T-helper 17 cell (primary cell): ENCODE data around the gene TMEM87A. TPM values are rescaled to one million over a fixed set of nuclear protein-coding genes. Genes with fewer than 3 reads are reported as not detected.

Experiments used
- ATAC-seq: fragments of 150-1000 bp; cut with Tn5 transposase; 2 replicates; pipeline ENCODE4 v1.10.0; 2021; ENCODE audit warnings: mild to moderate bottlenecking, moderate library complexity
- DNase-seq, 3 donors: peaks; one replicate each; pipeline versions ENCODE4 v3.0.0 to v3.0.0-alpha.2; 2020 to 2021
- H3K9me3 ChIP-seq: one replicate; pipeline ENCODE4 v1.7.0; 2013; ENCODE audit warnings: low read length, mild to moderate bottlenecking; ENCODE audit not compliant: control insufficient read depth, poor library complexity, severe bottlenecking
- H3K27ac Mint-ChIP-seq: one replicate; pipeline ENCODE4 v1.8.0; 2022; ENCODE audit warnings: mild to moderate bottlenecking, moderate library complexity, mixed read lengths
- H3K27me3 Mint-ChIP-seq: one replicate; pipeline ENCODE4 v1.8.0; 2022; ENCODE audit warnings: mixed read lengths
- H3K36me3 Mint-ChIP-seq: one replicate; pipeline ENCODE4 v1.8.0; 2022; ENCODE audit warnings: low read depth, mixed read lengths
- H3K4me1 Mint-ChIP-seq: one replicate; pipeline ENCODE4 v1.8.0; 2022; ENCODE audit warnings: mild to moderate bottlenecking, mixed read lengths
- H3K4me3 Mint-ChIP-seq: one replicate; pipeline ENCODE4 v1.8.0; 2022; ENCODE audit warnings: mild to moderate bottlenecking, moderate library complexity, mixed read lengths
- total RNA-seq, 4 donors: library from RNA in 2 of 4; stranded (reverse) in 2 of 4; gene quantifications; one replicate each; pipeline ENCODE4 v1.2.3 and lab custom pipeline; 2022 to 2026

The TMEM87A gene
- total RNA-seq, 2 donors from 2014 or later: 54.7 to 66.5 TPM

DNA sequence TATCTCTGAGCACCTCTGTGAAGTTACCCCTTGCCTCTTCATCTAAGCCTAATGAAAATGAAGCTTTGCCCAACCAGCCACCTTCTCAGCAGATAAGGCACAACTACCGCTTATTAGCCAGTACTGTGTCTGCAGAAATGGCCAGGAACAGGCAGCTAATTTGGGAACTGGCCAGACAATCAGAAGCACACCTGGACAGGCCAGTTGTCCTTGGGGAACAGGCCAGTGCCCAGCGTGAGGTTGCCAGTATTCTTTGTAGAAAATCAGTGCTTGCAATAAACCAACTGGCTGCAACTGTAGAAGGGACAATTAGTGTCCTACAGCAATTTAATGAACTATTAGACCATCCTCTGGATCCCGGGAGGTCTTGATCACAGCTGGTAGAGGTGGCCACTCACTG, 10.4 kb upstream of the TMEM87A start:
- DNase-seq (no peak), ATAC-seq (no peak)
- no peaks in the 10 kb centered on the region for H3K27me3 Mint-ChIP-seq
- no peaks in the 10 kb centered on the region for H3K4me1 Mint-ChIP-seq
- H3K9me3 ChIP-seq: no peaks in the 10 kb centered on the region
- H3K27ac Mint-ChIP-seq: no peak overlapping the region
- H3K36me3 Mint-ChIP-seq: peaks cover 9% of the 10 kb centered on the region
- no peak overlapping the region for H3K4me3 Mint-ChIP-seq

DNA sequence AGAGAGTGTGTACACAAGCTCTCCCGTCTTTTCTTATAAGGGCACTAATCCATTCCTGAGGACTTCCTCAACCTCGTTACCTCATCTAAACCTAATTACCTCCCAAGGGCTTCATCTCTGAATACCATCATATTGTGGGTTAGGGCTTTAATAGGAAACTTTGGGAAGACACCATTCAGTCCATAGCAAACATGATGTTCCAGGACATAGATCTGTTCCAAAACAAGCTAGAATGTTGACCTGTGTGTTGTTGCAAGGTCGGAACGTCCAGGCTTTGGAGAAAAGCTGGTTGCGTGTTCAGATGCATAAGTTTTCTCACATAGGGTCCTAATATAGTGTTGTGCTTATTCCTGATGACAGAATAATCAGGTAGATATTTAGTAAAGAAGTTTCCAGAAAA, 9.7 kb upstream of the TMEM87A start:
- no peak for DNase-seq
- no peaks in the 10 kb centered on the region for H3K27me3 Mint-ChIP-seq
- no peak for ATAC-seq
- peaks cover 9% of the 10 kb centered on the region for H3K36me3 Mint-ChIP-seq
- H3K9me3 ChIP-seq: no peaks in the 10 kb centered on the region
- H3K4me3 Mint-ChIP-seq: no peak overlapping the region
- H3K4me1 Mint-ChIP-seq: no peaks in the 10 kb centered on the region
- no peak overlapping the region for H3K27ac Mint-ChIP-seq

DNA sequence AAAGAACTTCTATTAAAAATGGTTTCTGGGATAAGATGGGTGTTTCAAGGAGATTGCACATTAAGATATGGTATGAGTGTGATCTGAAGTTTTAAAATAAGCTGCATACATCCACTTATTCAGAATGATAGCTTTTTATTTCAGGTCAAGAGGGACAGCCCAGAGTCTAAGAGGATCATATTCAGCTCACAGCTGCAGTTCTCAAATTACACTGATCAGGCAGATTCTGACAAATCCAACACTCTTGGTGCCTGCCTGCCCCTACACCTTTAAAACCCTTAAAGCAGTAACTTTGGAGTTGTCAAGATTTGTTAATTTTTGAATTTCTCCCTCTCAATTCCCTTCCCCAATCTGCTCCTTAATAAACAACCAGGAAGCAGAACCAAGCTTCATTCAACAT, 9.1 kb upstream of the TMEM87A start:
- no peaks in the 10 kb centered on the region for H3K4me1 Mint-ChIP-seq
- DNase-seq (no peak), ATAC-seq (no peak)
- no peaks in the 10 kb centered on the region for H3K9me3 ChIP-seq
- no peak overlapping the region for H3K27ac Mint-ChIP-seq
- no peaks in the 10 kb centered on the region for H3K27me3 Mint-ChIP-seq
- no peak overlapping the region for H3K4me3 Mint-ChIP-seq
- peaks cover 9% of the 10 kb centered on the region for H3K36me3 Mint-ChIP-seq

DNA sequence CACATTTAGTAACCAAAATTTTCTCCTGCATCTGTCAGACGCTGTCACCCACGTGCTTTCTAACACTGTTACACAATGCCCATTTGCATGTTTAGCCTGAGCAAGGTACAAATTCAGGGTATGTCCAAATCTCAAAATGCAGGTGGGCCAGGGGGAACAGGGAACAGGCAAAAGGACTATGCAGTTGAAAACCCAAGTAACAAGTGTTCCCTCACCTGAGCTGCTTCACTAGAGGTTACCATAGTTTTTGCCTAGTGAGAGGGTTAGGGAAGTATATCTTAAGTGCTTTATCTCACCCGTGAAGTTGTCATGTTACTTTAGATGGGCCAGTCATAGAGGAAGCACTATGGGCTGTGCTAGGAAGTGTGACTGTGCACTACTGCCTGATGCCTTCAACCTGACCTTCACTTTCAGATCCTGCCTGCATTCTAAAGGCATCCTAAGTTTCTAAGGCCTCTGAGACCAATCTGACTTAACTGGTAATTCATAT, 6.0 kb upstream of the TMEM87A start:
- ATAC-seq (peak; percentile 45), DNase-seq (no peak)
- Mint-ChIP-seq H3K36me3 (peaks cover 2% of the 10 kb centered on the region), H3K27me3 (no peaks in the 10 kb centered on the region), H3K4me3 (no peak overlapping the region), H3K27ac (no peak overlapping the region), H3K4me1 (peaks cover 14% of the 10 kb centered on the region)
- H3K9me3 ChIP-seq: no peaks in the 10 kb centered on the region

DNA sequence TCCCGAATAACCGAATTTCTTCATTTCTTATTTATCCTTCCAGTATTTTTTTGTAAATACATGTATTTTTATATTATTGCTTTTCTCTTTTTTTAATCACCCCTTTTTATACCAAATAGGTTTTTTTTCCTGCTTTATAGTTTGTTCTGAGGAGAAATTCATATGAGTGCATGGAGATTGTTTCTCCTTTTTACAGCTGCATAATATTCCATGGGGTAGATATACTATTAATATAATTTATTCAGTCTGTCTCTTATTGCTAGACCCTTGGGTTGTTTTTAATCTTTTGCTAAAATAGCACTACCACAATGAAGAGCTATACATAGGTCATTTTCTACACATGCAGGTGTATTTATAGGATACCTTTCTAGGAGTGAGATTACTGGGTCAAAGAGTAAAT, 3.5 kb upstream of the TMEM87A start:
- no peaks in the 10 kb centered on the region for H3K9me3 ChIP-seq
- H3K36me3 Mint-ChIP-seq: peaks cover 4% of the 10 kb centered on the region
- H3K4me3 Mint-ChIP-seq: no peak overlapping the region
- H3K4me1 Mint-ChIP-seq: peaks cover 27% of the 10 kb centered on the region
- DNase-seq (no peak), ATAC-seq (no peak)
- H3K27ac Mint-ChIP-seq: no peak overlapping the region
- H3K27me3 Mint-ChIP-seq: no peaks in the 10 kb centered on the region

DNA sequence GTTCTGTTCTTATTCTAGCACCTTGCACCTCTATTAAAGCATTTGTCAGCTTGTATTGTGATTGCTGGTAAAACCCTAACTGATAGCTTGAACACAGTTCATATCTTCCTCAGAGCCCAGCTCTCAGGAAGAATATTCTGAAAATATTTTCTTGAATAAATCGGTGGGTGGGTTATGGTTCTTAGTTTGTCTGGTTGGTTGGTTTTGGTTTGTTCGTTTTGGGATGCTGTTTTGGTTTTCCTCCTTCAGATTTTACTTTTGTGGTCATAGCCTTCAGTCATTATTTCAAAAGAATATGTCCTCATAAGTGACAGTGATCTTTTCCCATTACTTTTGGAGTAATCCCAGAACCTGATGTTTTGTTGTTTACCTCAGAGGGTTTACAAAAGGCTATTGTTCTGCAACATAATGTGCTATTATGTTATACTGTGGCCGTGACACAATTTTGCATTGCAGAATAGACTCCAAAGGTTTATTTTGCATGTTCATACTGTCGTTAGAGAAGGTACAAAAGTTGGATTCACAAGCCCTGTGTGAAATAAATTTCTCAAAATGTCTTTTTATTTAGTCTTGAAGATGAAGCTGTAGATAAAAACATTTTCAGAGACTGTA, 2.7 kb upstream of the TMEM87A start:
- Mint-ChIP-seq H3K4me1 (peaks cover 31% of the 10 kb centered on the region), H3K4me3 (peak overlapping the region; percentile 98), H3K27ac (peak overlapping the region; percentile 99), H3K27me3 (no peaks in the 10 kb centered on the region), H3K36me3 (peaks cover 4% of the 10 kb centered on the region)
- ATAC-seq (no peak), DNase-seq (no peak)
- H3K9me3 ChIP-seq: no peaks in the 10 kb centered on the region

DNA sequence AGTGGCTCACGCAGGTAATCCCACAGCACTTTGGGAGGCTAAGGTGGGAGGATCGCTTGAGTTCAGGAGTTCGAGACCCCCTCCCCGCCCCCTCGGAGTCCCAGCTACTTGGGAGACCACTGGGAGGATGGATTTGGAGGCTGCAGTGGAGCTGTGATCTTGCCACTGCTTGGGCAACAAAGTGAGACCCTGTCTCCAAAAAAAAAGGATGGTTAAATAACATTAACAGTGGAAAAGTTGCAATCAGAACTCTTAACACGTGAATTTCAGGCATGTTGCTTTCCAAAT, 1.4 kb upstream of the TMEM87A start:
- H3K4me3 Mint-ChIP-seq: peak overlapping the region; percentile 98
- H3K36me3 Mint-ChIP-seq: peaks cover 2% of the 10 kb centered on the region
- H3K4me1 Mint-ChIP-seq: peaks cover 35% of the 10 kb centered on the region
- no peak for ATAC-seq
- DNase-seq: no peak
- H3K9me3 ChIP-seq: no peaks in the 10 kb centered on the region
- peak overlapping the region; percentile 99 for H3K27ac Mint-ChIP-seq
- H3K27me3 Mint-ChIP-seq: no peaks in the 10 kb centered on the region

DNA sequence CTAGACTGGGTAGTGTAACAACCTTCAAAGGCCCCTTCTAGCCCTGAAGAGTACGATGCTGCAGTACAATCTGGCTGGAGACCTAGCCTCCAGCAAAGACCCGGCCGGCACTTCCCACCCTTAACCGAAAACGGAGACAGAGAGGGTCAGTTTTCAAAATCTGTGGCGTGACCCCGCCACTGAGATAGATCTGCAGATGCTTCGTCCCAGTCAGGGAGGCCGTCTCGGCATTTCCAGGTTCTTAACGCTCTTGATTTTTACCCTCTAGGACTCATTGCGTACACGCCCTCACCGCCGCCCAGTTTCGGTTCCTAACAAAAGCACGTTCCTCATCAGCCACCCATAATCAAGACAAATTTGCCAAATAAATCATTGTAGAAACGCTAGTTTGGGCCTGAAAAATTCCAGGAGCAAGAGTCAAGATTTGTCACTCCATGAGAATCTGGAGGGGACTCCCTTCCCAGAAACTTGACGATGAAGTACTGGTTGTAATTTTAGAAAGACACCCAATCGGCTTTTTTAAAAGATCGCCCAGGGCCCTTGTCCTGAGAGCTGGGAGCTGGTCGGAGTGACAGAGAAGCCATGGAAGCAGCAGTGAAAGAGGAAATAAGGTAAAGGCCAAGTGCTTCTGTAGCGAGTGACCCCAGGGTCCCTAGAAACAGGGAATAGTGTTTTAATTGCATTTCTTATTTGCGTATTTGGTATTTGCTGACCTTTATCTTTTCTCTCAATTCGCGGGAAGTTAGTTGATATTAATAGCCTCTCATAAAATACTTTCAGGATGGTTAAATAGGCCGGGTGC, 868 bp upstream of the TMEM87A start:
- Mint-ChIP-seq H3K4me3 (peak overlapping the region; percentile 98), H3K36me3 (peaks cover 2% of the 10 kb centered on the region), H3K4me1 (peaks cover 37% of the 10 kb centered on the region), H3K27me3 (no peaks in the 10 kb centered on the region), H3K27ac (peak overlapping the region; percentile 99)
- DNase-seq: peak; percentile 26 to 38 (median 33)
- H3K9me3 ChIP-seq: no peaks in the 10 kb centered on the region
- peak; percentile 46 for ATAC-seq

DNA sequence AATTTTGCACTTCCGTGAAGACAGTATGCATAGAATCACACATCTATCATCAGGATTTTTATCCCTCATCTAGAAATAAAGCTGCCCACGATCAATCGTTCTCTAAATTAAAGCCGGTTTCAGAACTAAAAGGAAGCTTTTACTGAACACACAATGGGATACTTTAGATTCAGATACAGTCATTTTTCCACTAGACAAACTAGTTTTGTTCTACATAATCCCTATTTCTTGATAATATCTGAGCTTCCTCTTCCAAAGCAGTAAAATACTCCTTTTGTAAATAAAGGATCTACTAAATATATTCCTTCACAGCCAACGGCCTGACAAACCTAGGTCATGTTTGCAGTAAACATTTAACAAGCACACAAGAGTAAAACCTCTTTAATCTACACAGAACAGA, 2.2 kb downstream of the TMEM87A start:
- Mint-ChIP-seq H3K4me1 (peaks cover 39% of the 10 kb centered on the region), H3K27ac (no peak overlapping the region), H3K27me3 (no peaks in the 10 kb centered on the region), H3K36me3 (peaks cover 3% of the 10 kb centered on the region), H3K4me3 (peak overlapping the region; percentile 21)
- ATAC-seq (no peak), DNase-seq (no peak)
- no peaks in the 10 kb centered on the region for H3K9me3 ChIP-seq

DNA sequence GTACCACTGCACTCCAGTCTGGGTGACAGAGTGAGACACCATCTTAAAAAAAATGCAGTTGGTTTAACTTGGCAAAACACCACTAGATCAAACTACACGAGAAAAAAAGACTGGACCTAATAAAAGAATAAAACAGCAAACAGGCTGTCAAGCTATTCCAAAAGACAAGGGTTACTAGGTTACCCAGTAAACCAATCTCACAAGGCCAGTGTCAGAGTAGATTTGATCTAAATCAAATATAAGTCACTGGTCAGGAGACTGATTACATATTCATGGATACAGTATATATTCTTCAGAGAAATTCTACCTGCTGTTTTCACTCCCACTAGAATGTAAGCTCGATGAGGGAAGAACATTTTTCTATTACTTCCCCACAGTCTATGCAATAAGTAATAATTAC, 2.7 kb downstream of the TMEM87A start:
- DNase-seq: no peak
- Mint-ChIP-seq H3K27me3 (no peaks in the 10 kb centered on the region), H3K4me3 (peak overlapping the region; percentile 21), H3K4me1 (peaks cover 38% of the 10 kb centered on the region), H3K36me3 (peaks cover 7% of the 10 kb centered on the region), H3K27ac (no peak overlapping the region)
- no peaks in the 10 kb centered on the region for H3K9me3 ChIP-seq
- no peak for ATAC-seq

DNA sequence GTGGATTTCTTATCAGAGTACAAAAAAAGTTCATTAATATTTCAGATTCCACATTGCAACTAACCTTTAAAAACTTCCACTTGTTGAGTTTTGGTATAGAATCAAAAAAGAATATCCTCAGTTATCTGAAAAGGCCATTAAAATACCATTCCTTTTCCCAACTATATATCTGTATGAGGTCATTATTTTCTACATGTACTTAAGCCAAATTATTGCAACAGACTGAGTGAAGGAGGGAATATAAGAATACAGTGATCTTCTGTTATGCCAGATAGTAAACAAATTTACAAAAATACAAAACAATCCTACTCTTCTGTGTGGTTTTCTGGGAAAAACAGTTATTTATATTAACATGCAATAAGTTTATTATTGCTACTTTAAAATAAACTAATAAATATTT, 5.9 kb downstream of the TMEM87A start:
- H3K9me3 ChIP-seq: no peaks in the 10 kb centered on the region
- Mint-ChIP-seq H3K4me1 (peaks cover 26% of the 10 kb centered on the region), H3K36me3 (peaks cover 15% of the 10 kb centered on the region), H3K4me3 (no peak overlapping the region), H3K27ac (no peak overlapping the region), H3K27me3 (no peaks in the 10 kb centered on the region)
- ATAC-seq (no peak), DNase-seq (no peak)

DNA sequence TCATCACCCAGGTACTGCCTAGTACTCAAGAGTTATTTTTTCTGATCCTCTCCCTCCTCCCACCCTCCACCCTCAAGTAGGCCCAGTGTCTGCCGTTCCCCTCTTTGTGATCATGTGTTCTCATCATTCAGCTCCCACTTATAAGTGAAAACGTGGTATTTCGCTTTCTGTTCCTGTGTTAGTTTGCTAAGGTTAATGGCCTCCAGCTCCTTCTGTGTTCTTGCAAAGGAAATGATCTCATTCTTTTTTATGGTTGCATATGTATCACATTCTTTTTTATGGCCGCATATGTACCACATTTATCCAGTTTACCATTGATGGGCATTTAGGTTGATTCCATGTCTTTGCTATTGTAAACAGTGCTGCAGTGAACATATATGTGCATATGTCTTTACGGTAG, 8.4 kb downstream of the TMEM87A start:
- no peaks in the 10 kb centered on the region for H3K27me3 Mint-ChIP-seq
- peak overlapping the region; percentile 16 for H3K27ac Mint-ChIP-seq
- no peak for DNase-seq
- H3K36me3 Mint-ChIP-seq: peaks cover 21% of the 10 kb centered on the region
- peaks cover 15% of the 10 kb centered on the region for H3K4me1 Mint-ChIP-seq
- ATAC-seq: no peak
- no peak overlapping the region for H3K4me3 Mint-ChIP-seq
- H3K9me3 ChIP-seq: no peaks in the 10 kb centered on the region

DNA sequence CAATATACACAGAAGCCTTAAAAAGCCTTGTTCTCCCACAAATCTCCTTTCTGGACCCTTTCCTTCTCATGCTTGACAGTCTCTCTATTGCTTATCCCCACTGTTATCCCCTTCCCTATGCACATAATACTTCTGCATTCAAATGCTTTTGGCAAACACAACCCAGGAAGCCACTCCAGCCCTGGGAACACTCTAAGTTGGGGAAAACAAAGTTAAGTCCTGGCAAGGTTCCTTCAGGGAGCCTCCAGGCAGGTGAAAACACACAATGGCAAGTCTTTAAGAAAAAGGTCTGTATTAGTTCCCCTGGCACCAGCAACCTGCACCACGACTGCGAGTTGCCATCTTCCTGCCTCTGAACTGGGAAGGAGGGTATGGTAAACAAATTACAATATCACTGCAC, 19.9 kb downstream of the TMEM87A start:
- no peak for ATAC-seq
- no peak overlapping the region for H3K27ac Mint-ChIP-seq
- H3K9me3 ChIP-seq: no peaks in the 10 kb centered on the region
- no peak overlapping the region for H3K4me3 Mint-ChIP-seq
- no peak for DNase-seq
- H3K36me3 Mint-ChIP-seq: peaks cover 8% of the 10 kb centered on the region
- H3K4me1 Mint-ChIP-seq: peaks cover 5% of the 10 kb centered on the region
- H3K27me3 Mint-ChIP-seq: no peaks in the 10 kb centered on the region

DNA sequence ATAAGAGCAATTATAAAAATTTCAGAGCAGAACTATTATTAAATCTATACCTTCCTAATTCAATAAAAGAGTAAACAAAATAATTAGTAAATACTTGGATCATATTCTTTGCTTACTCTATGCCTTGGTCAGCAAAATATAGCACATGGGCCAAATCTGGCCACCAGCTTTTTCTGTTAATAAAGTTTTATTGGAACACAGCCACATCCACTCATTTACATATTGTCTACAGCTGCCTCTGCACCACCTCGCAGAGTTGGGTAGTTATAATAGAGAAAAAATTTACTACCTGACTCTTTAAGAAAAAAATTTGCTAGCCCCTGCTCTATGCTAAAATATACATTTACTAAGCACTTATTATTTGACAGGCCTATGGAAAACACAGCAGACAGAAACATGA, 32.4 kb downstream of the TMEM87A start:
- no peak for DNase-seq
- Mint-ChIP-seq H3K27ac (no peak overlapping the region), H3K4me3 (no peak overlapping the region), H3K4me1 (peaks cover 10% of the 10 kb centered on the region), H3K27me3 (no peaks in the 10 kb centered on the region), H3K36me3 (peaks cover 12% of the 10 kb centered on the region)
- no peak for ATAC-seq
- no peaks in the 10 kb centered on the region for H3K9me3 ChIP-seq
